GM18505 (cell line): Measurements from ENCODE around the gene RBM23.

ENCODE experiments used
- ATAC-seq: cut with Tn5 transposase; IDR thresholded peaks from one replicate; pipeline ENCODE4 v1.9.1; 2021; ENCODE audit not compliant: unreplicated experiment
- POLR2A ChIP-seq: IDR thresholded peaks from 4 replicates; pipeline ENCODE4 v1.6.1; 2011; ENCODE audit warnings: borderline replicate concordance; ENCODE audit not compliant: insufficient read depth, insufficient read length; ENCODE audit errors: extremely low read depth

RBM23 gene

DNA sequence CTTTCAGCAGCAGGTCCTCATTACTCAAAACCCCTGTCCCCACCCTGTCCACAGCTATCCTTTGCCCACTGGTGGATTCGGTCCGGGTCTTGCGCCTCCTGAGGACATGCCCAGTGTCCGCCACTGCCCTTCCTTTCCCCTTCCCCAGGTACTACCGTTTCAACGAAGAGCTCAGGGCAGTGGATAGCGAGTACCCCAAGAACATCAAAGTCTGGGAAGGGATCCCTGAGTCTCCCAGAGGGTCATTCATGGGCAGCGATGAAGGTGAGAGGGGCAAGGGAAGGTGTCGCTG lies 73.9 kb downstream of the RBM23 start:
- ATAC-seq: no peak
- no peak for TF ChIP-seq POLR2A

DNA sequence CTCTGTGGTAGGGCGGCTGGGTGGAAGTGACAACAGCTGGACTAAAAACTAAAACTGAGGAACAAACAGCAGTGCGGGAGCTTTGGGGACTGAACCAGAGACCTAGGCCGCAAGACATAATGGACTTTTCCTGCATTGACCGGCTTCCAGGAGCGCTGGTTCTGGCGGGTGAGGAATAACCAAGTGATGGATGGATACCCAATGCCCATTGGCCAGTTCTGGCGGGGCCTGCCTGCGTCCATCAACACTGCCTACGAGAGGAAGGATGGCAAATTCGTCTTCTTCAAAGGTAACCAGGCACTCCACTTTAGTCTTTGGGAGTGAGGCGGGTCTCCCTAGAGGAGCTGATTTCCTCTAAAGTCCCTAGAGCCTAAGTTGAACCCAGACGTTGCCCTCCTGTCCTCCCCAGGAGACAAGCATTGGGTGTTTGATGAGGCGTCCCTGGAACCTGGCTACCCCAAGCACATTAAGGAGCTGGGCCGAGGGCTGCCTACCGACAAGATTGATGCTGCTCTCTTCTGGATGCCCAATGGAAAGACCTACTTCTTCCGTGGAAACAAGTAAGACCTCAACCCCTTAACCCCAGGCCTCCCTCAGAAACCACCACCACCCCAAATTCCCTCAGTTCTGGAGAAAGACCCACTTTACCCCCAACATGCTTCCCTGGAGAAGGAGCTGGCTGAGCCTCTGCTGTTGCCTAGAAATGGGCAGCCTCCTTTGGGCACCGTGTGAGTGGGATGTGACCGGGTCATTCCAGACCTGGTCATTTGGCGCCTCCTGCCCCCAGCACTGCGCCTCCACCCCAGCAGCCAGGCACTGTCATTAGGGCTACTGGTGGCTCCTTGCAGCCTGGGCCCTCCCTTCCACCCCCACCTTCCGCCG lies 74.5 kb downstream of the RBM23 start:
- no peak for ATAC-seq
- TF ChIP-seq POLR2A: no peak
